HCT116 (cell line): Measurements from ENCODE around the gene CRMP1.

ENCODE experiments used
- POLR2A ChIP-seq: IDR thresholded peaks from 2 replicates; pipeline ENCODE4 v1.7.0; 2011; ENCODE audit warnings: borderline replicate concordance; ENCODE audit not compliant: insufficient read depth, insufficient read length; ENCODE audit errors: extremely low read depth
- ZNF274 ChIP-seq: fragments of 200-500 bp; sonication (Bioruptor generic); IDR thresholded peaks from 2 replicates; pipeline ENCODE4 v1.6.1; 2014; ENCODE audit warnings: mild to moderate bottlenecking, low read depth, low read length, inconsistent platforms
- TF ChIP-seq, protein P1 (sequence below), 3 experiments: fragments of 200-600 bp in 1 of 3; sonication (generic) in 1 of 3; IDR thresholded peaks in 2 of 3; conservative IDR thresholded peaks in 1 of 3; 2 replicates each; pipeline ENCODE4 v1.5.1; 2012 to 2017; ENCODE audit warnings: low read depth in 2 of 3, low read length in 2 of 3, antibody characterized with exemption in 1 of 3, borderline replicate concordance in 1 of 3, control low read depth in 1 of 3, mild to moderate bottlenecking in 1 of 3, mixed read lengths in 1 of 3, mixed run types in 1 of 3, moderate library complexity in 1 of 3; ENCODE audit not compliant: insufficient read depth in 1 of 3

DNA sequence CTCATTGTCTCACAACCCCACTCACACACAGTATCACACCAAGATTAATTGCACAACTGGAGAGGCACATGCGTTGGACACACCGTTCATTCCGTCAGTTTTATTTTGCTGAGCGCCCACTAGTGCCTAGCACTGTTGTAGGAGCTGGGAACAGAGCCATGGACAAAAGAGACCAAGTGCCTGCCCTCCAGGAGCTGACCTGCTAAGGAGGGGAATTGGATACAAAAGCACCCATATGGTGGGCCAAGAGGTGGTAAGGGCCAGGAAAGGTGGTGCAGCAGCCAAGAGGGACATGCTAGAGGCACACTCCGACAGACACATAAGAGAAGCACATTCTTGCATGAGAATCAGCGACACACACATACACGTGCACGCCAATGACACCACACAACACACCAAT is 705 bp upstream of the CRMP1 start:
- TF ChIP-seq ZNF274: no peak
- TF ChIP-seq, protein P1, sequence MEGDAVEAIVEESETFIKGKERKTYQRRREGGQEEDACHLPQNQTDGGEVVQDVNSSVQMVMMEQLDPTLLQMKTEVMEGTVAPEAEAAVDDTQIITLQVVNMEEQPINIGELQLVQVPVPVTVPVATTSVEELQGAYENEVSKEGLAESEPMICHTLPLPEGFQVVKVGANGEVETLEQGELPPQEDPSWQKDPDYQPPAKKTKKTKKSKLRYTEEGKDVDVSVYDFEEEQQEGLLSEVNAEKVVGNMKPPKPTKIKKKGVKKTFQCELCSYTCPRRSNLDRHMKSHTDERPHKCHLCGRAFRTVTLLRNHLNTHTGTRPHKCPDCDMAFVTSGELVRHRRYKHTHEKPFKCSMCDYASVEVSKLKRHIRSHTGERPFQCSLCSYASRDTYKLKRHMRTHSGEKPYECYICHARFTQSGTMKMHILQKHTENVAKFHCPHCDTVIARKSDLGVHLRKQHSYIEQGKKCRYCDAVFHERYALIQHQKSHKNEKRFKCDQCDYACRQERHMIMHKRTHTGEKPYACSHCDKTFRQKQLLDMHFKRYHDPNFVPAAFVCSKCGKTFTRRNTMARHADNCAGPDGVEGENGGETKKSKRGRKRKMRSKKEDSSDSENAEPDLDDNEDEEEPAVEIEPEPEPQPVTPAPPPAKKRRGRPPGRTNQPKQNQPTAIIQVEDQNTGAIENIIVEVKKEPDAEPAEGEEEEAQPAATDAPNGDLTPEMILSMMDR (IDR thresholded peaks at IDR 0.05 in 2 of 3, conservative IDR thresholded peaks at IDR 0.05 in 1 of 3; ENCODE audit: borderline replicate concordance in 1 of 3, insufficient read depth in 1 of 3, low read depth in 2 of 3, low read length in 2 of 3): no peak
- TF ChIP-seq POLR2A: no peak
